Measurements from ENCODE around the gene ZNF511.
A peak's percentile ranks its signal among the peaks of the same experiment; 100 is the strongest.
"Not testable (repeated sequence)": the region's sequence is repeated elsewhere in the genome, so short reads cannot be mapped to it uniquely, and the experiment has no call there.

Gene ZNF511

GRCh38 chr10:133312016-133312768 is 3.5 kb downstream of the ZNF511 start:
- Histone ChIP-seq H4K20me1 (peaks cover 35% of the 10 kb centered on the region), H3K27ac (0 out of 2 replicates have a peak overlapping the region, but pooled peaks have one; percentile 6), H3K36me3 (peaks cover 39% of the 10 kb centered on the region), H3K4me3 (no peak overlapping the region), H3K4me1 (peaks cover 51% of the 10 kb centered on the region), H3K9me3 (0 out of 2 replicates have a peak, but pooled peaks cover 4% of the 10 kb centered on the region), H3K27me3 (no peaks in the 10 kb centered on the region), H3K4me2 (no peak overlapping the region), H3K9ac (no peak overlapping the region)
- TF ChIP-seq Cebpa-rat (IDR thresholded peaks at IDR 0.05) = no peak

GRCh38 chr10:133312769-133313145 is 4.0 kb downstream of the ZNF511 start:
- Histone ChIP-seq H3K4me3 (no peak overlapping the region), H3K36me3 (peaks cover 39% of the 10 kb centered on the region), H3K4me2 (peak overlapping the region; percentile 82), H3K27ac (0 out of 2 replicates have a peak overlapping the region, but pooled peaks have one; percentile 6), H4K20me1 (peaks cover 29% of the 10 kb centered on the region), H3K9ac (no peak overlapping the region), H3K9me3 (0 out of 2 replicates have a peak, but pooled peaks cover 4% of the 10 kb centered on the region), H3K4me1 (peaks cover 45% of the 10 kb centered on the region), H3K27me3 (no peaks in the 10 kb centered on the region)
- no peak for TF ChIP-seq Cebpa-rat (IDR thresholded peaks at IDR 0.05)

GRCh38 chr10:133313192-133313591 is 4.5 kb downstream of the ZNF511 start:
- H3K27ac ChIP-seq = 0 out of 2 replicates have a peak overlapping the region, but pooled peaks have one; percentile 6
- peaks cover 39% of the 10 kb centered on the region for H3K36me3 ChIP-seq
- H3K9me3 ChIP-seq = 0 out of 2 replicates have a peak, but pooled peaks cover 4% of the 10 kb centered on the region
- H4K20me1 ChIP-seq = peaks cover 25% of the 10 kb centered on the region
- H3K27me3 ChIP-seq = no peaks in the 10 kb centered on the region
- H3K4me1 ChIP-seq = peaks cover 43% of the 10 kb centered on the region
- TF ChIP-seq Cebpa-rat (IDR thresholded peaks at IDR 0.05) = no peak
- H3K9ac ChIP-seq = peak overlapping the region; percentile 35; the same call in 1 of the 2 replicates
- peak overlapping the region; percentile 82 for H3K4me2 ChIP-seq
- H3K4me3 ChIP-seq = no peak overlapping the region

GRCh38 chr10:133314911-133315310 is 6.2 kb downstream of the ZNF511 start:
- Histone ChIP-seq H3K27me3 (peaks cover 13% of the 10 kb centered on the region), H4K20me1 (peaks cover 12% of the 10 kb centered on the region), H3K4me1 (peaks cover 40% of the 10 kb centered on the region), H3K9me3 (0 out of 2 replicates have a peak, but pooled peaks cover 4% of the 10 kb centered on the region), H3K4me3 (no peak overlapping the region), H3K9ac (no peak overlapping the region), H3K36me3 (peaks cover 33% of the 10 kb centered on the region), H3K27ac (0 out of 2 replicates have a peak overlapping the region, but pooled peaks have one; percentile 15), H3K4me2 (peak overlapping the region; percentile 82)
- TF ChIP-seq Cebpa-rat (IDR thresholded peaks at IDR 0.05) = no peak

GRCh38 chr10:133315847-133316246 is 7.1 kb downstream of the ZNF511 start:
- Histone ChIP-seq H3K9ac (no peak overlapping the region), H3K36me3 (peaks cover 23% of the 10 kb centered on the region), H3K27me3 (peaks cover 13% of the 10 kb centered on the region), H3K4me1 (peaks cover 33% of the 10 kb centered on the region), H3K4me3 (no peak overlapping the region), H3K9me3 (peaks cover 9% of the 10 kb centered on the region), H3K4me2 (no peak overlapping the region), H4K20me1 (peaks cover 3% of the 10 kb centered on the region), H3K27ac (no peak overlapping the region)
- TF ChIP-seq Cebpa-rat (IDR thresholded peaks at IDR 0.05) = no peak

- H3K27me3 ChIP-seq = peaks cover 13% of the 10 kb centered on the region
- H3K4me2 ChIP-seq = no peak overlapping the region
- no peaks in the 10 kb centered on the region; the same call in 1 of the 2 replicates for H4K20me1 ChIP-seq
- H3K27ac ChIP-seq = no peak overlapping the region
- TF ChIP-seq Cebpa-rat (IDR thresholded peaks at IDR 0.05) = no peak
- H3K4me3 ChIP-seq = no peak overlapping the region
- no peak overlapping the region for H3K9ac ChIP-seq
- H3K9me3 ChIP-seq = peaks cover 13% of the 10 kb centered on the region
- H3K4me1 ChIP-seq = peaks cover 33% of the 10 kb centered on the region
- peaks cover 19% of the 10 kb centered on the region for H3K36me3 ChIP-seq
Observed at GRCh38 chr10:133316266-133316665, 7.6 kb downstream of the ZNF511 start.

- Histone ChIP-seq H3K9me3 (peaks cover 15% of the 10 kb centered on the region), H3K4me2 (no peak overlapping the region), H3K9ac (no peak overlapping the region), H3K36me3 (peaks cover 14% of the 10 kb centered on the region), H3K4me3 (no peak overlapping the region), H3K27ac (no peak overlapping the region), H3K27me3 (peaks cover 13% of the 10 kb centered on the region), H4K20me1 (no peaks in the 10 kb centered on the region; the same call in 1 of the 2 replicates), H3K4me1 (peaks cover 33% of the 10 kb centered on the region)
- no peak for TF ChIP-seq Cebpa-rat (IDR thresholded peaks at IDR 0.05)
Observed at GRCh38 chr10:133316732-133317131, 8.0 kb downstream of the ZNF511 start.

- peak overlapping the region; percentile 55 for H3K4me3 ChIP-seq
- no peak for TF ChIP-seq Cebpa-rat (IDR thresholded peaks at IDR 0.05)
- peaks cover 15% of the 10 kb centered on the region for H3K9me3 ChIP-seq
- H3K4me2 ChIP-seq = peak overlapping the region; percentile 72
- no peak overlapping the region for H3K9ac ChIP-seq
- H3K27me3 ChIP-seq = peaks cover 13% of the 10 kb centered on the region
- H4K20me1 ChIP-seq = no peaks in the 10 kb centered on the region
- no peak overlapping the region for H3K27ac ChIP-seq
- no peaks in the 10 kb centered on the region for H3K36me3 ChIP-seq
- H3K4me1 ChIP-seq = peaks cover 18% of the 10 kb centered on the region
Observed at GRCh38 chr10:133318494-133319127, 9.9 kb downstream of the ZNF511 start.

- not testable (repeated sequence) for H3K36me3 ChIP-seq, H3K4me3 ChIP-seq, H3K4me2 ChIP-seq, H3K9ac ChIP-seq, H3K27ac ChIP-seq
- peaks cover 15% of the 10 kb centered on the region for H3K4me1 ChIP-seq
- H3K9me3 ChIP-seq = peaks cover 14% of the 10 kb centered on the region
- H4K20me1 ChIP-seq = peaks cover 12% of the 10 kb centered on the region; the same call in 1 of the 2 replicates
- peaks cover 26% of the 10 kb centered on the region for H3K27me3 ChIP-seq
Observed at GRCh38 chr10:133320852-133321422, 12.2 kb downstream of the ZNF511 start.

- not testable (repeated sequence) for H3K36me3 ChIP-seq, H3K4me3 ChIP-seq, H3K27ac ChIP-seq, H3K9ac ChIP-seq, H3K4me2 ChIP-seq
- Histone ChIP-seq H3K4me1 (peaks cover 22% of the 10 kb centered on the region), H4K20me1 (peaks cover 21% of the 10 kb centered on the region; the same call in 1 of the 2 replicates), H3K27me3 (peaks cover 39% of the 10 kb centered on the region), H3K9me3 (peaks cover 11% of the 10 kb centered on the region)
Observed at GRCh38 chr10:133322064-133322709, 13.5 kb downstream of the ZNF511 start.
